Hindlimb muscle (tissue), 1 donor: Measurements from ENCODE around the gene ERCC8. TPM values are rescaled to one million over a fixed set of nuclear protein-coding genes. Genes with fewer than 3 reads are reported as not detected.
"Not testable (repeated sequence)": the region's sequence is repeated elsewhere in the genome, so short reads cannot be mapped to it uniquely, and the experiment has no call there.

Experiments used
- DNase-seq: peaks from one replicate; pipeline ENCODE4 v3.0.0-alpha.2; 2013
- polyA plus RNA-seq: library from polyadenylated mRNA; unstranded; fragments of 120-200 nt; gene quantifications from one replicate; pipeline ENCODE4 v1.2.1, GENCODE V29; 2013; ENCODE audit not compliant: insufficient read length

ERCC8 gene
- polyA plus RNA-seq, 1 donor = 11.6 TPM

GRCh38 chr5:60916646-60917045, 28.2 kb downstream of the ERCC8 start:
- DNase-seq = no peak

GRCh38 chr5:60903356-60903755, 41.5 kb downstream of the ERCC8 start:
- no peak for DNase-seq

- no peak for DNase-seq
Observed at GRCh38 chr5:60896991-60897390, 47.9 kb downstream of the ERCC8 start.

- no peak for DNase-seq
Observed at GRCh38 chr5:60893521-60893920, 51.3 kb downstream of the ERCC8 start.

- DNase-seq = no peak
Observed at GRCh38 chr5:60891667-60892066, 53.2 kb downstream of the ERCC8 start.

- DNase-seq = no peak
Observed at GRCh38 chr5:60888359-60889061, 56.4 kb downstream of the ERCC8 start.

GRCh38 chr5:60887746-60888145, 57.1 kb downstream of the ERCC8 start:
- DNase-seq = peak; percentile 7

GRCh38 chr5:60887096-60887495, 57.8 kb downstream of the ERCC8 start:
- no peak for DNase-seq

- DNase-seq = no peak
Observed at GRCh38 chr5:60886158-60886557, 58.7 kb downstream of the ERCC8 start.

- DNase-seq = no peak
Observed at GRCh38 chr5:60883229-60883628, 61.6 kb downstream of the ERCC8 start.

- DNase-seq = no peak
Observed at GRCh38 chr5:60872892-60873291, 72.0 kb downstream of the ERCC8 start.

- DNase-seq = no peak
Observed at GRCh38 chr5:60870857-60871256, 74.0 kb downstream of the ERCC8 start.

GRCh38 chr5:60860572-60860971, 84.3 kb downstream of the ERCC8 start:
- not testable (repeated sequence) for DNase-seq

- no peak for DNase-seq
Observed at GRCh38 chr5:60856066-60856465, 88.8 kb downstream of the ERCC8 start.

- DNase-seq = no peak
Observed at GRCh38 chr5:60852940-60853339, 91.9 kb downstream of the ERCC8 start.

- DNase-seq = no peak
Observed at GRCh38 chr5:60852317-60852716, 92.6 kb downstream of the ERCC8 start.

- no peak for DNase-seq
Observed at GRCh38 chr5:60851626-60852025, 93.2 kb downstream of the ERCC8 start.

GRCh38 chr5:60846298-60846697, 98.6 kb downstream of the ERCC8 start:
- no peak for DNase-seq

- peak; percentile 38 for DNase-seq
Observed at GRCh38 chr5:60843936-60844905, 100.6 kb downstream of the ERCC8 start, which contains the start of gene ELOVL7. ELOVL7 (minus strand) TSS chr5:60844269; CDS start chr5:60787397, 56,872 bp downstream.

- DNase-seq = no peak
Observed at GRCh38 chr5:60843386-60843935, 101.4 kb downstream of the ERCC8 start.

GRCh38 chr5:60842871-60843385, 101.9 kb downstream of the ERCC8 start:
- DNase-seq = no peak

- DNase-seq = no peak
Observed at GRCh38 chr5:60841361-60841760, 103.5 kb downstream of the ERCC8 start.

- no peak for DNase-seq
Observed at GRCh38 chr5:60836131-60836530, 108.7 kb downstream of the ERCC8 start.
